ENCODE results near the gene METRN.

METRN gene

GRCh38 chr16:709566-710499 is 5.1 kb upstream of the METRN start:
- Histone ChIP-seq H3K9me2 (replicated peaks; ENCODE audit: low read depth, low read length) (no peaks in the 10 kb centered on the region), H3K27me3 (ENCODE audit: insufficient read depth, low read length, poor library complexity, severe bottlenecking) (no peaks in the 10 kb centered on the region), H3K4me1 (ENCODE audit: insufficient read depth, low read length, poor library complexity, severe bottlenecking) (no peaks in the 10 kb centered on the region), H3K4me3 (ENCODE audit: low read length, poor library complexity, severe bottlenecking) (no peak overlapping the region), H3K79me2 (ENCODE audit: insufficient read depth, low read length) (no peaks in the 10 kb centered on the region), H3K36me3 (ENCODE audit: insufficient read depth, low read length) (no peaks in the 10 kb centered on the region), H3F3A (ENCODE audit: low read depth) (no peaks in the 10 kb centered on the region), H3K9me3 (ENCODE audit: insufficient read depth, low read depth, low read length) (no peaks in the 10 kb centered on the region), H2AFZ (ENCODE audit: low read length) (no peak overlapping the region), H4K20me1 (ENCODE audit: insufficient read depth, low read length, poor library complexity, severe bottlenecking) (no peaks in the 10 kb centered on the region), H3K9ac (ENCODE audit: low read depth, low read length, poor library complexity, severe bottlenecking) (no peak overlapping the region), H3K4me2 (ENCODE audit: low read depth, low read length, poor library complexity, severe bottlenecking) (no peak overlapping the region)
- TF ChIP-seq CTCF (conservative IDR thresholded peaks at IDR 0.05; ENCODE audit: low read length) (no peak), EZH2phosphoT487 (IDR thresholded peaks at IDR 0.05; ENCODE audit: borderline replicate concordance) (no peak)

GRCh38 chr16:710500-711075 is 4.3 kb upstream of the METRN start:
- H3F3A ChIP-seq (ENCODE audit: low read depth): no peaks in the 10 kb centered on the region
- no peaks in the 10 kb centered on the region for H3K9me3 ChIP-seq (ENCODE audit: insufficient read depth, low read depth, low read length)
- H3K27me3 ChIP-seq (ENCODE audit: insufficient read depth, low read length, poor library complexity, severe bottlenecking): no peaks in the 10 kb centered on the region
- no peak overlapping the region for H3K9ac ChIP-seq (ENCODE audit: low read depth, low read length, poor library complexity, severe bottlenecking)
- H3K9me2 ChIP-seq (replicated peaks; ENCODE audit: low read depth, low read length): no peaks in the 10 kb centered on the region
- no peaks in the 10 kb centered on the region for H3K4me1 ChIP-seq (ENCODE audit: insufficient read depth, low read length, poor library complexity, severe bottlenecking)
- no peak overlapping the region for H3K4me3 ChIP-seq (ENCODE audit: low read length, poor library complexity, severe bottlenecking)
- no peak for TF ChIP-seq CTCF (conservative IDR thresholded peaks at IDR 0.05; ENCODE audit: low read length)
- no peak for TF ChIP-seq EZH2phosphoT487 (IDR thresholded peaks at IDR 0.05; ENCODE audit: borderline replicate concordance)
- no peaks in the 10 kb centered on the region for H3K36me3 ChIP-seq (ENCODE audit: insufficient read depth, low read length)
- no peaks in the 10 kb centered on the region for H4K20me1 ChIP-seq (ENCODE audit: insufficient read depth, low read length, poor library complexity, severe bottlenecking)
- no peak overlapping the region for H2AFZ ChIP-seq (ENCODE audit: low read length)
- H3K4me2 ChIP-seq (ENCODE audit: low read depth, low read length, poor library complexity, severe bottlenecking): no peak overlapping the region
- no peaks in the 10 kb centered on the region for H3K79me2 ChIP-seq (ENCODE audit: insufficient read depth, low read length)

GRCh38 chr16:711084-711483 is 3.8 kb upstream of the METRN start:
- Histone ChIP-seq H3K9ac (ENCODE audit: low read depth, low read length, poor library complexity, severe bottlenecking) (no peak overlapping the region), H2AFZ (ENCODE audit: low read length) (no peak overlapping the region), H3K4me2 (ENCODE audit: low read depth, low read length, poor library complexity, severe bottlenecking) (no peak overlapping the region), H3F3A (ENCODE audit: low read depth) (no peaks in the 10 kb centered on the region), H3K9me3 (ENCODE audit: insufficient read depth, low read depth, low read length) (no peaks in the 10 kb centered on the region), H3K4me1 (ENCODE audit: insufficient read depth, low read length, poor library complexity, severe bottlenecking) (no peaks in the 10 kb centered on the region), H3K36me3 (ENCODE audit: insufficient read depth, low read length) (no peaks in the 10 kb centered on the region), H3K9me2 (replicated peaks; ENCODE audit: low read depth, low read length) (no peaks in the 10 kb centered on the region), H3K79me2 (ENCODE audit: insufficient read depth, low read length) (no peaks in the 10 kb centered on the region), H3K4me3 (ENCODE audit: low read length, poor library complexity, severe bottlenecking) (no peak overlapping the region), H3K27me3 (ENCODE audit: insufficient read depth, low read length, poor library complexity, severe bottlenecking) (no peaks in the 10 kb centered on the region), H4K20me1 (ENCODE audit: insufficient read depth, low read length, poor library complexity, severe bottlenecking) (no peaks in the 10 kb centered on the region)
- no peak for TF ChIP-seq EZH2phosphoT487 (IDR thresholded peaks at IDR 0.05; ENCODE audit: borderline replicate concordance)
- TF ChIP-seq CTCF (conservative IDR thresholded peaks at IDR 0.05; ENCODE audit: low read length): no peak

Data from Loucy (cell line).